SK-N-SH (cell line): ENCODE measurements around the gene FLT1. TPM values are rescaled to one million over a fixed set of nuclear protein-coding genes. Genes with fewer than 3 reads are reported as not detected.

ENCODE experiments used
- CTCF ChIA-PET: fragments of 300-600, 350-600 bp; formaldehyde crosslinking; extraction: SDS; loops from one replicate; lab custom pipeline; 2021; lab: Yijun Ruan, JAX
- POLR2A ChIA-PET: fragments of 350-600 bp; sonication (Branson Sonifier 250); formaldehyde crosslinking; extraction: SDS; loops from one replicate; lab custom pipeline; 2020; ENCODE audit warnings: antibody characterized with exemption, inconsistent platforms; lab: Yijun Ruan, JAX
- DNase-seq: peaks from one replicate; pipeline ENCODE4 v3.0.0; 2012
- H2AFZ ChIP-seq: fragments of 200-600 bp; sonication (generic); 2 replicates; pipeline ENCODE4 v1.8.1; 2016; ENCODE audit warnings: antibody characterized with exemption, mild to moderate bottlenecking, low read depth
- H3F3A ChIP-seq: fragments of 200-600 bp; sonication (generic); replicated peaks from 2 replicates; pipeline ENCODE3; 2016; ENCODE audit warnings: antibody characterized with exemption, mild to moderate bottlenecking; ENCODE audit not compliant: insufficient read depth
- H3K27ac ChIP-seq, 2 experiments: fragments of 200-500 bp in 1 of 2; fragments of 200-600 bp in 1 of 2; sonication (Bioruptor generic) in 1 of 2; sonication (generic), shearing (Covaris generic) in 1 of 2; 2 replicates each; pipeline versions ENCODE4 v1.5.1 to v1.6.1; 2014 to 2016; ENCODE audit warnings: low read depth in 2 of 2, inconsistent platforms in 1 of 2, low read length in 1 of 2, mild to moderate bottlenecking in 1 of 2, mixed read lengths in 1 of 2
- H3K27me3 ChIP-seq: fragments of 200-600 bp; sonication (generic), shearing (Covaris generic); 2 replicates; pipeline ENCODE4 v1.6.1; 2016; ENCODE audit warnings: mixed run types; ENCODE audit not compliant: insufficient read depth
- H3K36me3 ChIP-seq, 2 experiments: fragments of 200-500 bp in 1 of 2; fragments of 200-600 bp in 1 of 2; sonication (Bioruptor generic) in 1 of 2; sonication (generic) in 1 of 2; replicated peaks in 1 of 2; 2 replicates each; pipeline versions ENCODE3 to v1.5.1; 2014 to 2016; ENCODE audit warnings: low read length in 1 of 2, mild to moderate bottlenecking in 1 of 2; ENCODE audit not compliant: insufficient read depth in 2 of 2, control insufficient read depth in 1 of 2
- H3K4me1 ChIP-seq, 2 experiments: fragments of 200-500 bp in 1 of 2; fragments of 200-600 bp in 1 of 2; sonication (Bioruptor generic) in 1 of 2; sonication (generic), shearing (Covaris generic) in 1 of 2; 2 replicates each; pipeline versions ENCODE4 v1.5.1 to v1.6.1; 2014 to 2016; ENCODE audit warnings: low read depth in 1 of 2, low read length in 1 of 2, mixed run types in 1 of 2; ENCODE audit not compliant: insufficient read depth in 2 of 2, control insufficient read depth in 1 of 2
- H3K4me2 ChIP-seq: fragments of 200-600 bp; sonication (generic), shearing (Covaris generic); 2 replicates; pipeline ENCODE4 v1.6.1; 2017; ENCODE audit warnings: mixed run types
- H3K4me3 ChIP-seq, 2 experiments: fragments of 200-500 bp in 1 of 2; fragments of 200-600 bp in 1 of 2; sonication (Bioruptor generic) in 1 of 2; sonication (generic), shearing (Covaris generic) in 1 of 2; 2 replicates each; pipeline versions ENCODE4 v1.5.1 to v1.8.1; 2014 to 2016; ENCODE audit warnings: low read depth in 2 of 2, inconsistent platforms in 1 of 2, low read length in 1 of 2, mild to moderate bottlenecking in 1 of 2, mixed read lengths in 1 of 2, moderate library complexity in 1 of 2
- H3K79me2 ChIP-seq: fragments of 200-600 bp; sonication (generic); 2 replicates; pipeline ENCODE4 v1.8.1; 2017; ENCODE audit warnings: mild to moderate bottlenecking; ENCODE audit not compliant: insufficient read depth
- H3K9ac ChIP-seq: fragments of 200-600 bp; sonication (generic); 2 replicates; pipeline ENCODE4 v1.6.1; 2017; ENCODE audit warnings: mixed run types
- H3K9me2 ChIP-seq: fragments of 200-600 bp; sonication (generic); 2 replicates; pipeline ENCODE4 v1.6.1; 2017; ENCODE audit warnings: mixed run types
- H3K9me3 ChIP-seq: fragments of 200-600 bp; sonication (generic); 2 replicates; pipeline ENCODE4 v1.6.1; 2017; ENCODE audit warnings: mixed run types, mild to moderate bottlenecking, moderate library complexity
- H4K20me1 ChIP-seq: fragments of 200-600 bp; sonication (generic); 2 replicates; pipeline ENCODE4 v1.6.1; 2017; ENCODE audit warnings: mild to moderate bottlenecking, mixed run types; ENCODE audit not compliant: insufficient read depth
- EZH2phosphoT487 ChIP-seq: fragments of 200-600 bp; sonication (generic); IDR thresholded peaks from 2 replicates; pipeline ENCODE4 v1.6.1; 2017; ENCODE audit warnings: low read depth, mixed run types, mild to moderate bottlenecking, antibody characterized with exemption, moderate library complexity, borderline replicate concordance
- FOXJ3 ChIP-seq: sonication (generic); formaldehyde crosslinking; IDR thresholded peaks from 2 replicates; pipeline ENCODE4 v1.5.1; 2020; ENCODE audit warnings: mild to moderate bottlenecking, missing genetic modification reagents
- FOXM1 ChIP-seq: IDR thresholded peaks from 2 replicates; pipeline ENCODE4 v1.4.0; 2012; ENCODE audit warnings: low read depth, mild to moderate bottlenecking
- JUND ChIP-seq: IDR thresholded peaks from 2 replicates; pipeline ENCODE4 v1.4.0; 2012
- MXI1 ChIP-seq: IDR thresholded peaks from 2 replicates; pipeline ENCODE4 v1.6.1; 2012; ENCODE audit warnings: mild to moderate bottlenecking, low read depth, low read length, improper control_type of control experiment
- NFIC ChIP-seq: IDR thresholded peaks from 2 replicates; pipeline ENCODE4 v1.4.0; 2012; ENCODE audit warnings: borderline replicate concordance
- NRF1 ChIP-seq: IDR thresholded peaks from 2 replicates; pipeline ENCODE4 v1.6.1; 2012; ENCODE audit warnings: low read depth, mild to moderate bottlenecking, low read length
- PBX3 ChIP-seq: IDR thresholded peaks from 2 replicates; pipeline ENCODE4; 2012
- RCOR1 ChIP-seq: fragments of 150-350 bp; IDR thresholded peaks from 2 replicates; pipeline ENCODE4 v1.6.1; 2017; ENCODE audit warnings: antibody characterized with exemption, low read length
- RFX5 ChIP-seq: IDR thresholded peaks from 2 replicates; pipeline ENCODE4 v1.6.1; 2012; ENCODE audit warnings: mild to moderate bottlenecking, improper control_type of control experiment, low read length
- RXRA ChIP-seq: IDR thresholded peaks from 2 replicates; pipeline ENCODE4 v1.4.0; 2012; ENCODE audit warnings: low read depth, mild to moderate bottlenecking, borderline replicate concordance
- SIN3A ChIP-seq: IDR thresholded peaks from 2 replicates; pipeline ENCODE4 v1.6.1; 2012; ENCODE audit warnings: low read depth, mild to moderate bottlenecking, low read length, moderate library complexity, borderline replicate concordance
- SMC3 ChIP-seq: IDR thresholded peaks from 2 replicates; pipeline ENCODE4 v1.6.1; 2012; ENCODE audit warnings: low read depth, low read length, improper control_type of control experiment
- TCF12 ChIP-seq: IDR thresholded peaks from 2 replicates; pipeline ENCODE4 v1.4.0; 2012
- TEAD4 ChIP-seq: IDR thresholded peaks from 2 replicates; pipeline ENCODE4 v1.4.0; 2012; ENCODE audit warnings: mild to moderate bottlenecking, borderline replicate concordance; ENCODE audit not compliant: insufficient read depth
- USF2 ChIP-seq: fragments of 150-350 bp; IDR thresholded peaks from 2 replicates; pipeline ENCODE4 v1.6.1; 2017; ENCODE audit warnings: antibody characterized with exemption, low read length, low read depth, borderline replicate concordance
- YY1 ChIP-seq: IDR thresholded peaks from 2 replicates; pipeline ENCODE4 v1.4.0; 2012; ENCODE audit warnings: low read depth, mild to moderate bottlenecking
- ZBTB33 ChIP-seq: IDR thresholded peaks from 2 replicates; pipeline ENCODE4 v1.4.0; 2012; ENCODE audit warnings: low read depth, borderline replicate concordance
- WGBS: methylation state at CpG from one replicate; pipeline ENCODE4 v1.1.6; 2017; ENCODE audit warnings: low lambda C conversion rate; 5-methylcytosine and 5-hydroxymethylcytosine counted together
- polyA plus RNA-seq, 3 experiments: library from polyadenylated mRNA; depleted of rRNA; stranded (reverse); fragments of >200 nt; gene quantifications; 2 replicates each; pipeline ENCODE4 v1.2.3, GENCODE V29; 2012

The FLT1 gene
- polyA plus RNA-seq, 1 of the 3 experiments (the other 2 are of a cell fraction) = 0.20 TPM

GRCh38 chr13:28489524-28489931, 5.4 kb downstream of the FLT1 start:
- TF ChIP-seq NRF1 (no peak), NFIC (no peak), MXI1 (no peak), TCF12 (no peak), FOXM1 (no peak), RCOR1 (no peak), PBX3 (no peak), RFX5 (no peak), RXRA (no peak), SIN3A (no peak), ZBTB33 (no peak), SMC3 (no peak)
- peaks cover 72% of the 10 kb centered on the region for H3K27me3 ChIP-seq
- H3K27ac ChIP-seq = no peak overlapping the region
- H3F3A ChIP-seq = no peaks in the 10 kb centered on the region
- H3K9ac ChIP-seq = no peak overlapping the region
- 17% methylated on average over 5 of the region's 5 CpGs for WGBS
- no peak overlapping the region for H3K4me2 ChIP-seq
- H3K9me3 ChIP-seq = no peaks in the 10 kb centered on the region
- H2AFZ ChIP-seq = no peak overlapping the region
- H3K9me2 ChIP-seq = no peaks in the 10 kb centered on the region
- ChIA-PET POLR2A (no interaction called here), CTCF (no interaction called here)
- no peaks in the 10 kb centered on the region for H4K20me1 ChIP-seq
- H3K36me3 ChIP-seq = no peaks in the 10 kb centered on the region
- no peak overlapping the region for H3K4me3 ChIP-seq
- no peaks in the 10 kb centered on the region for H3K4me1 ChIP-seq
- DNase-seq = no peak
- no peaks in the 10 kb centered on the region for H3K79me2 ChIP-seq

- TF ChIP-seq FOXM1 (no peak), RFX5 (no peak), FOXJ3 (no peak), NFIC (no peak), EZH2phosphoT487 (no peak), SMC3 (no peak), YY1 (no peak), JUND (no peak), USF2 (no peak), TEAD4 (no peak)
- TF ChIP-seq, all 33 proteins: peak for 0
- no peaks in the 10 kb centered on the region for H4K20me1 ChIP-seq
- no peak overlapping the region for H3K4me3 ChIP-seq
- whole genome bisulfite sequencing = 15% methylated on average over 9 of the region's 9 CpGs
- H3F3A ChIP-seq = no peaks in the 10 kb centered on the region
- POLR2A ChIA-PET = no interaction called here
- CTCF ChIA-PET = interaction anchor here (0.6 kb wide), 1 partner anchor 44 kb away, joined by 3 read pairs; no protein-coding TSS in a partner anchor
- H2AFZ ChIP-seq = no peak overlapping the region
- no peak overlapping the region for H3K27ac ChIP-seq
- no peaks in the 10 kb centered on the region for H3K36me3 ChIP-seq
- no peaks in the 10 kb centered on the region for H3K9me3 ChIP-seq
- H3K4me2 ChIP-seq = no peak overlapping the region
- H3K79me2 ChIP-seq = no peaks in the 10 kb centered on the region
- no peaks in the 10 kb centered on the region for H3K4me1 ChIP-seq
- H3K9me2 ChIP-seq = no peaks in the 10 kb centered on the region
- H3K27me3 ChIP-seq = peaks cover 71% of the 10 kb centered on the region
- no peak overlapping the region for H3K9ac ChIP-seq
- DNase-seq = no peak
Observed at GRCh38 chr13:28488376-28489005, 6.4 kb downstream of the FLT1 start.
